Bronchial epithelial cell (primary cell): ENCODE measurements around the gene CELF2. TPM values are rescaled to one million over a fixed set of nuclear protein-coding genes. Genes with fewer than 3 reads are reported as not detected.
"Not testable (repeated sequence)": the region's sequence is repeated elsewhere in the genome, so short reads cannot be mapped to it uniquely, and the experiment has no call there.

Experiments
- DNase-seq: peaks from one replicate; pipeline ENCODE4 v3.0.0-alpha.2; 2010; ENCODE audit warnings: low read depth
- FAIRE-seq: peaks from 2 replicates; lab custom pipeline; 2011; peaks lifted over from hg19 to GRCh38; lab: Jason Lieb, UNC
- H3K27me3 ChIP-seq: 2 replicates; pipeline ENCODE4 v1.5.1; 2011; ENCODE audit warnings: low read length; ENCODE audit not compliant: control insufficient read depth, insufficient read depth
- H3K36me3 ChIP-seq: 2 replicates; pipeline ENCODE4 v1.5.1; 2011; ENCODE audit warnings: low read length; ENCODE audit not compliant: control insufficient read depth, insufficient read depth
- H3K4me3 ChIP-seq: 2 replicates; pipeline ENCODE4 v1.5.1; 2011; ENCODE audit warnings: mild to moderate bottlenecking, low read depth, low read length, control low read depth
- CTCF ChIP-seq: IDR thresholded peaks from 2 replicates; pipeline ENCODE4 v1.5.1; 2011; ENCODE audit warnings: mild to moderate bottlenecking, moderate library complexity, low read length, control low read depth, inconsistent platforms; ENCODE audit not compliant: insufficient read depth, severe bottlenecking
- total RNA-seq: library from RNA; depleted of rRNA; stranded (reverse); fragments of >200 nt; gene quantifications from 2 replicates; pipeline ENCODE4 v1.2.1, GENCODE V29; 2014

The CELF2 gene
- total RNA-seq, 1 donor from 2014 or later, result 2.1 TPM

DNA sequence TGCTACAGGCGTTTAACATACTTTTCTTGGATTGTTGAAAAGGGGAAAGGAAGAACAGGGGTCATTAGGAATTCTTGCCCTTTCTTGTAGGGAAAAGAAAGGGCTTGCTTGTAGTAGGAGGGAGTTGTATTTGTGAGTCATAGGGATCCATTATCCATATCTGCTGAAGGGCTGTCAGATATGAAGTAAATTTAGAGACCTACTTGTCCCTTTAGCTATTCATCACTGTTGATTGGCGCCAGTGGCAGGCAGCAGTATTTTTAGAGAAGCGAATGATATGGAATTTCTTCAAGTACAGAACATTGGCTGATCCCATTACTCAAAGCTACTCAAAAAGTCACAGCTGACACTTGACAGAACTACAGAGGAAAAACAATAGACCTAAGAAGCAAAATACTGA lies 97.7 kb downstream of the CELF2 start:
- no peak for DNase-seq
- FAIRE-seq, result no peak
- no peak for TF ChIP-seq CTCF
- H3K27me3 ChIP-seq, result no peaks in the 10 kb centered on the region
- no peak overlapping the region for H3K4me3 ChIP-seq
- no peaks in the 10 kb centered on the region for H3K36me3 ChIP-seq

- no peak for TF ChIP-seq CTCF
- FAIRE-seq (no peak), DNase-seq (no peak)
- Histone ChIP-seq H3K27me3 (no peaks in the 10 kb centered on the region), H3K4me3 (no peak overlapping the region), H3K36me3 (no peaks in the 10 kb centered on the region)
These were observed 98.7 kb downstream of the CELF2 start for GRCh38 chr10:11116361-11116760.

DNA sequence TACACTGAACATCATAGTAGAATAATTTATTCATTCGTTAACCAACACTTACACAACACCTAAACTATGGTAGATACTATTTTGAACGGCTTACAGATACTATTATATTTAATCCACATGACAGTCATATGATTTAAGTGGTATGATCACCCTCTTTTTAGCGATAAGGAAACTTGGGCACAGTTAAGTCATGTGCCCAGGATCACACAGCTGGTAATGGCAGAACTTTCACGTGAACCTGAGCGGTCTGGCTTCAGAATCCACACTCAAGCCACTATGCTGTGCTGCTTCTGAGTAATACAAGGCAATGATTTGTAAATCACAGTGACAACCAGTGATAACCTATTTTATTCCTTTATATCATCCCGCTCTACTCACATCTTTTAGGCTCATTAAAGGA lies 99.1 kb downstream of the CELF2 start:
- Histone ChIP-seq H3K4me3 (no peak overlapping the region), H3K27me3 (no peaks in the 10 kb centered on the region), H3K36me3 (no peaks in the 10 kb centered on the region)
- TF ChIP-seq CTCF, result no peak
- FAIRE-seq (no peak), DNase-seq (no peak)

DNA sequence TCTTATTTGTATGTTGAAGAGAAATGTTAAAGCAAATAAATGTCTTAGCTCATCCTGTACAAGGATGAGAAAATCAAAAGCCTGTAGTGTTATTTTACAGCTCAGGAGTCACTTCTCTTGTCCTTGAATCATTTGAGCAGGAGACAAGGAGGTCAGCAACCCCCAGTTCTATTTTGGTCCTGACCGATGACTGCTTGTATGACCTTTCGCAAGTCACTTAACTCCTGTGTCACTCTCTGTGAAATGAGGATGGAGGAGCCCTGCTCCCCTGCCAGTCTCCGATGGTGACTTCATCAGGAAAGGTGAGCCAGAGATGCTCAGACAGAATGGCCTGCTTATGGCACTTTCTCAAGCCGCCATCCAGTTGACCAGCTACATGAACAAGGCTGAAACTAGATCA lies 101.0 kb downstream of the CELF2 start:
- FAIRE-seq (no peak), DNase-seq (no peak)
- Histone ChIP-seq H3K27me3 (no peaks in the 10 kb centered on the region), H3K36me3 (no peaks in the 10 kb centered on the region), H3K4me3 (no peak overlapping the region)
- TF ChIP-seq CTCF, result no peak

DNA sequence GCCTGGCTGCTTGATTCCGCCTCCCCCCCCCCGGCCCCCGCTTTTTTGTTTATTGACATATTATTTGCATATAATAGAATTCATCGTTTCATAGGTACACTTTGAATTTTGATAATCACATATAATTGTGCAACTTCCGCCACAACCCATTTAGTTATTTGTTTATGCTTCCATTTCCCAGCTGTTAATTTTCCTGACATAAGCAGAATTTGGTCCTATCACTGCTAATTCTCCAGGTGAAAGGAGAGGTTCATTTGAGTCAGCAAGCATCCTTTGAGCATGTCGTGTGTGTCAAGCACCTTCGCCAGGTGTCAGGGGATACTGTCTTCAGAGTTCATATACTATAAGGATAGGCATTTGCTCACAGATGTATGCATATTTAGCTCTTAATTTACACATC lies 102.2 kb downstream of the CELF2 start:
- Histone ChIP-seq H3K36me3 (no peaks in the 10 kb centered on the region), H3K27me3 (no peaks in the 10 kb centered on the region), H3K4me3 (no peak overlapping the region)
- FAIRE-seq, result no peak
- TF ChIP-seq CTCF, result no peak
- no peak for DNase-seq

DNA sequence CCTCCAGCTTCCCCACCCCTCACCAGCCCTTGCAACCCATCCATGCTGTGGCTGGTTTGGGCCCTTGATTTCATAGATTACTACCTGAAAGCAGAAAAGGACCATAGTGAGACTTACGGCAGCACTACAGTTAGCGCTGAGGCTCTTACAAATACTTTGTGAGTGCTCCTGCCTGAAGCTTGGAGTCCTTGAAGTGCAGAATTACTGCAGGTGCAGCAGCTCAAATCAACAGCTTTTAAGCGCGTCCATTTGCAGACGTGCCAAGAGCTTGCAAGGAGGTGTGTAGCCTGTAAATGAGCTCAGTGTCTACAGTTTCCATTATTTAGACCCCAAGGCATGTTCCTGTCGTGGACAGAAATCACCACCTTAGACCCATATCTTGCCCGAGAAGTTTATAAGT lies 103.0 kb downstream of the CELF2 start:
- FAIRE-seq, result no peak
- Histone ChIP-seq H3K27me3 (no peaks in the 10 kb centered on the region), H3K36me3 (no peaks in the 10 kb centered on the region), H3K4me3 (no peak overlapping the region)
- no peak for DNase-seq
- TF ChIP-seq CTCF, result no peak

GRCh38 chr10:11123892-11124291 lies 106.2 kb downstream of the CELF2 start:
- not testable (repeated sequence) for H3K36me3 ChIP-seq, DNase-seq, H3K27me3 ChIP-seq, FAIRE-seq, H3K4me3 ChIP-seq
